Measurements from ENCODE around the gene CYTH4.

The CYTH4 gene

DNA sequence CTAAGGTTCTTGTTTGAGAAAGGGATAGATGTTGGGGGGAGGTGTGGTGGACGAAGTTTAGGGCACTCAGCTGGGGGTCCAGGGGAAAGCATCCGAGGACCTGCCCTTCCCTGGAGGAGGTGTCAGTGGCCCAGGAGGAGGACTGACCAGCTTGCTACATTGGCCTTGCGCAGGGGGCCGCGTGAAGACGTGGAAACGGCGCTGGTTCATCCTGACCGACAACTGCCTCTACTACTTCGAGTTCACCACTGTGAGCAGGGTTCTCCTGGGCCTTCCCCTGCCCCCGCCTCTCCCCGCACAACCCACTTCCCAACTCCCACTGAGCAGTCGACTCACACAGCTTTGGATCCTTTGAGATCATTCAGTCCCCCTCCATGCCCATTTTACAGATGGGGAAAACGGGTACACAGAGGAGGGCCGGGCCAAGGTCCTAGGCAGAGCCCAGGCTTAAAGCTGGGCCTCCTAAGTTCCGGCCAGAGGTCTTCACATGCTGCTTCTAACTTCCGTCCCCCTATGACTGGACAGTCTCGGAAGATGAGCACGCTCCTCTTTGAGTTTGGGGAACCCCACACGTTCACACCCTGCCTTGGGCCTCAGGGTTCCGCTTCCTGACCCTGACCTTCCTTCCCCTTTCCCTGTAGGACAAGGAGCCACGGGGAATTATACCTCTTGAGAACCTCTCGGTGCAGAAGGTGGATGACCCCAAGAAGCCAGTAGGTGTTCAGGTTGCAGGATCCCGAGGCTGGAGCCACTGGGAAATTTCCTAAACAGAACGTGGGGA is 28.7 kb downstream of the CYTH4 start:
- no peak for DNase-seq (ENCODE audit: low read depth)

DNA sequence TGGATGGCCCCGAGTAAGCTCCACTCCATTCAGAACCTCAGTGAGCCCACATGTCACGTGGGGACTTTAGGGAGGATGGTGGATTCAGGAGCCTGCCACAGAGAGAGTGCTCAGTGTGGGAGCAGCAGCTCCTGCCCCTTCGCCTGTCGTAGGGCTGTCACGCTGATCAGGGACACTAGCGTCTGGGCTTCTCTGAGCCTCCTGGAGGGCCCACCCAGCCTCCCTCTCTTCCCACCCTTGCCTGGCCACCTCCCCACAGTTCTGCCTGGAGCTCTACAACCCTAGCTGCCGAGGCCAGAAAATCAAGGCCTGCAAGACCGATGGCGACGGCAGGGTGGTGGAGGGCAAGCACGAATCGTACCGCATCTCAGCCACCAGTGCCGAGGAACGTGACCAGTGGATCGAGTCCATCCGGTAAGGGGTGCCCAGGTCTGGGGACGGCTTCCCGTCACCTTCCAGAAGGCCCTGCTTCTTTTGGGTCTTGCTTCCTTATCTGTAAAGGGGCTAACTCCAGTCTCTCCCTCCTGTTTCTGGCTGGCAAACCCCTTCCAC is 29.5 kb downstream of the CYTH4 start:
- no peak for DNase-seq (ENCODE audit: low read depth)

DNA sequence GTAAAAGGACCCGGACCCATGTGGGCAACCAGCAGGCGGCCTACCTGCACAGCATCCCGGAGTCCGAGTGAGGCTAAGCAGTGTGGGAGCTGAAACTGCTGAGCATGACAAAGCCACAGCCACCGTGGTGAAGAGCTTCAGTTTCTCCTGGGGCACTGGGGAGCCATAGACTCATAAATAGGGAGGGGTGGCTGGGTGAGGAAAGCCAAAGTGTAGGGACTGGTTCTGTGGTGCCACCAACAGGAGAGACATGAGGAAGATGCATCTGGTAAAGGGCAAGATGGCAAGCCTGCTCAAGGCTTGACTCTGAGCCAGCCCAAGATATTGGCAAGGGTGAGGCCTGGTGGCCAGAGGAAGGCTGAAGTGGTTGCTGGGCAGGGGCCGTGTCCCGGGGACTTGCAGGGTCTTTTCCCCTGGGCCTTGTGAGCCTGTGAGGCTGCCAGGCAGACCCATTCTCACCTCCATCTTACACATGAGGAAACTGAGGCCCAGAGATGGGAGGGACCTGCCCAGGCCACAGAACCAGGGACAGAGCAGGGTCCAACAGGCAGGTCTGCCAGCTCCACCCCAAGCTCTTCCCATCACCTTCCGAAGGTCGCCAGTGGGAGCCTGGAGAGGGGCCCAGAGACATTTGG is 30.4 kb downstream of the CYTH4 start:
- DNase-seq (ENCODE audit: low read depth), result no peak

DNA sequence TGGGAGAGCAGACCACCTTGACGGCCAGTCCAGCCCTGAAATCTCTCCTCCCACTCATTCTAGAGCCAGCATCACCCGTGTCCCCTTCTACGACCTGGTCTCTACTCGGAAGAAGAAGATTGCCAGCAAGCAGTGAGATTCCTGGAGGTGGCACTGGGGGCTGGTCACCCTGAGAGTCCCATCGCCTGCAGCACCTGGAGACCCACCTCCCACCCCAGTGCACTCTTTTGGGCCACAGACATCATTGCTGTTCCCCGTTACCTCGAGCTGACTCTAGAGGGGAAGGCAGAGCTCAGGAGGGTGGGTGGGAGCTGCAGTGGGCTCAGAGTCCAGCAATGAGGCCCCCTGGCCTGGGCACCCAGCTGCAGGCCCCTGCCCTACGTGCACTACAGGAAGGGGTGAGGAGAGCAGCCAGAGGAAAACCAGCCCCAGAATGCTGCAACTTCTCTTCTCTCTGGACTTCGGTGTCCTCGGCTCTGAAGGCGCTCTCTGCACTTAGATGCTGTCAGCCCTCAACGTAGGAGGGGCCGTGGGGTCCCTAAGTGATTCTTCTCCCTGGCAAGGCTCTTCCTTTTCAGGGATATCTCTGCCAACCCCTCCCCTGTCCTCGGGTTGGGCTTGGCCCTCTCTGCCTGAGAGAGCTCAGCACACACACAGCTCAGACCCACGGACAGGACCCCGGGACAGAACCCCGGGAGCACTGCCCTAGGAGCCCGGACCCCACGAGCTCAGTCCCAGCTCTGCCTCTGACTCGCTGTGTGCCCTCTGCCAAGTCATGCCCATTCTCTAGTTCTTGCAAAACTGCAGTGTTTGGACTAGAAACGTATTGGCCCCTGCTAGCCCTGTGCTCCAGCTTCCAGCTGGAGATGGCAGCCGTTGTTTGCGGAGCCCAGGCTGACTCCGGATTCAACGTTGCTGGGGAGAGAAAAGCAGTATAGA is 31.3 kb downstream of the CYTH4 start:
- DNase-seq (ENCODE audit: low read depth), result no peak

DNA sequence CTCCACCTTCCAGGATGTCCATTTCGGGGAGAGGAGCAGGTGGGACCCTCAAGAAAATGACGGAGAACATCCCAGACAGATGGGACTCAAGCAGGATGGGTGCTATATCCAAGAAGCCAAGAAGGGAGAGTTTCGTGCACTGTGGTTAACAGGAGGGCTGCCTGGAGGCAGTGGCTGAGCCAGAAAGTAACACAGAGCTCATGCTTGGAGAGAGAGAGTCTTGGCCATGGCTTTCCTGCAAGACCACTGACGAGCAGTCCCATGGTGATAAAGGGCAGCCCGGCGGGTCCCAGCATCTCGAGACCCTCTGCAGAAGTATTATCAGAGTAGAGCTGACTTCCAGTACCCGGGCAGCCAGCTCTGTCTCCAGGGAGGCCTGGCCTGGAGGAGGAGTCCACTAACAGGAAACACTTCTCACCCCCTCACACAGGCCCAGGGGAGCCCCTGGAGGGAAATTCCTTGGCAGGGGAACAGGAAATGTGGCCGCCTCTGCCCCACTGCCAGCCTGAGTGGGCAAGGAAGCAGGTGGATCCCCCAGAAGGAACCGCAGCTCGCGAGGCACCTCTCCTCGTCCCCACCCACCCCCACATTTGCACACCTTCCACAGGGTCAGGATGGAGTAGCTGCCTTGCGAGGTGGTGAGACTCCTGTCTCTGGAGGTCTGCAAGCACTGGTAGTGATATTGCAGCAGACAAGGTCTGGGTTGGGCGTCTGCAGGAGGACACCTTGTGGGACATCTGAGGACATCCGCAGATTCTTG is 32.2 kb downstream of the CYTH4 start:
- DNase-seq (ENCODE audit: low read depth), result no peak

DNA sequence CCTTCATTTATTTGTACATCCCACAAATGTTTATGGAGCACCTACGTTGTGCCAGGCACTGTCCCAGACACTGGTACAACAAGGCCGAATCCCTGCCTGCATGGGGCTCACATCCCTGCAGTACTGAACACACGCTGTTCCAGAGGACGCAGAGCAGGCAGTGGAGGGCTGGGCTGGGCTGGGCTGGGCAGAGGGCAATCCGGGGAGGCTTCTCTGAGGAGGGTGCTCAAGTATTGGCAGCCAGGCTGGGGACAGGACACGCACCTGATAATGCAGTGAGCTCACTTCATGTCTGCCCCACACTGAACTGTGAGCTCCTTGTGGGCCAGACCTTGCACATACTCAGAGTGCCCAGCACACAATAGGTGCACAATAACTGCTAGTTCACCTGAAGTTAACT is 34.1 kb downstream of the CYTH4 start:
- no peak for DNase-seq (ENCODE audit: low read depth)

DNA sequence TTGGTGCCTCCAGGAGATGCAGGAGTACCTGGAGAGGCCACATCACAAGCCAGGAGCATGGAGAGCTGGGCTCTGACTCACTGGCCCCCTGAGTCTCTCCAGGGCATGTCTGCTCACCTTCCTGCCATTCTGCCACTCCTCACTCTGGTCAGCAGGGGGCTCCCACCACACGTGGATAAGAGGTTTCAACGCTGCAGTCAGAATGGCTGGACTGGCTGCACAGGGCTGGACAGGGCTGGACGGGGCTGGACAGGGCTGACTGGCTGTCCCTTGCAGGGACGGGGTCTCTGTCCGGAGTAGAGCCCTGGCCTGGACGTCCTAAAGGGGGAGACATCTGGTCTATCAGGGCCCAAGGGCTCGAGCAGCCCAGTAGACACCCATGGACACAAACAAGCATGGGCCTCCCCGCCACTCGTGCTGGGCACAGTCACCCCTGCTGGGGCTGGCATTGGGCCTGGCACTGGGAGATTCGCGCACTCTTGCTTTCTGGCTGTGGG is 34.6 kb downstream of the CYTH4 start:
- no peak for DNase-seq (ENCODE audit: low read depth)

DNA sequence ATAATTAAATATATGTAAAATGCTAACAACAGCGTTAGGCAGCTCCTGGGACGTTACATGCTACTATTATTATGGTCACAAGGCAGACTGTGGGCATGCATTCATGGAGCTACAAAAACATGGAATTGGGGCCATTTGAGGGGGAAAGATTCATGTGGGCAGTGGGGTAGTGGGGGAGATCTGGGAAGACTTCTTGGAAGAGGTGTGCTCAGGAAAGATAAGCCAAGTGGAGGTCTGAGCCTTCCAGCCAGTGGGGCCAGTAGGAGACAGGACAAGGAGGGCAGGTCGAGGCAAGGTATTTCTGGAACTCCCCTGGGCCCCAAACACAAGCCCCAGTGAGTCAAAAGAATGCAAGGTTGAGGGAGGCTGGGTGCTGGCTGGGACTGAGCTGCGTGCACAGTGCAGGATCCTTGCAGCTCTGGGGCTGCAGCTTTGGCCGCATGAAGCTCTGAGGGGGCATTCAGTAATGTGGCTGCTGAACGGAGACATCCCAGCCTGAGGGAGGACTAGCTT is 35.4 kb downstream of the CYTH4 start:
- DNase-seq (ENCODE audit: low read depth), result no peak

DNA sequence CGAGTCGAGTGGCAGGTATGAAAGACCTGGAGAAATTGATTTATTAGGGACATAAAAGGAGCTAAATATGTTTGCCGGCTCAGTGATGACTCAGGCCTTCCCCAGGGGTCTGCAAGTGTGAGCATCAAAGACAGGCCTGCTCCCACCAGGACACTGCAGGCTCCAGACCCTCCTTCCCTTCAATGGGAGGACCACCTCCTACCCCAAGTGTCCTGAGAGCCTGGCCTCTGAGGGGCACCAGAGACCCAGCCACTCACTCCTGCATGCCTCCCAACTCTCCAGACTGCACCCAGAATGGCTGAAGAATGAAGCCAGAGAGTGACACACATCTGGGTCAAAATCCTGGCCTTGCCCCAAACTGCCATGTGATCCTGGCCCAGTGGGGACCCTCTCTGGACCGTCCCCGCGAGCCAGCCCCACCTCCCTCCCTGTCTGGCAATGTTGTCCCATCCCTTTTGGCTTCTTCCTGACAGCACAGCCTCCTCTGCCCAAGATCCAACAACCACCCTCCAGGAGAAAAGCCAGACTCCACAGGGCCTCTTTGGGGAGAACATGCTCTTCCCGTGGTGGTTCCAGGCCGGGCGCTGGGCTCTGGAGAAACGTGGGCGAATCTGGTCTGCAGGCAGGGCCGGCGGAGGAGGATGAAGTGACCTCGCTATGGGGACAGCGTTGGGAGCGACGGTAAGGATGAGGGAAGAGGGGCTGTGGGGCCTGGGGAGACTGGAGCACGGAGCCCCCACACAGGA is 36.2 kb downstream of the CYTH4 start:
- no peak for DNase-seq (ENCODE audit: low read depth)

DNA sequence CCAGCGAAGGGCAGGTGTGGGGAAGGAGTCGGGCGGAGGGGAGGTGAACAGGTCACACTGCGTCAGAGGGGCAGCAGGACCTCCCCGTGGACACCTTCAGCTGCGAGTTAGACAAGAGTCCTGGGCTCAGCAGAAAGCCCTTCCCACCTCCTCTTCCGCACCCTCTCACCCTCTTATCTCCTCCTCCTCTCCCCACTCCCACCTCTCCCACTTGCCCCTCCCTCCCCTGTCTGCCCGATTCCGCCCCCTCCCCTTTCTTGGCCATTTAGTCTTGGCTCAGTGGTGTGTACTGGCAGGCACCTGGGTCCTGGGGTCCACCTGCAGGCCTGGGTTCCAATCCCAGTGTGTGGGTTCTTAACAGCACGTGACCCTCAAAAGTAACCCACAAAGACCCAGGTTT is 37.2 kb downstream of the CYTH4 start:
- no peak for DNase-seq (ENCODE audit: low read depth)

DNA sequence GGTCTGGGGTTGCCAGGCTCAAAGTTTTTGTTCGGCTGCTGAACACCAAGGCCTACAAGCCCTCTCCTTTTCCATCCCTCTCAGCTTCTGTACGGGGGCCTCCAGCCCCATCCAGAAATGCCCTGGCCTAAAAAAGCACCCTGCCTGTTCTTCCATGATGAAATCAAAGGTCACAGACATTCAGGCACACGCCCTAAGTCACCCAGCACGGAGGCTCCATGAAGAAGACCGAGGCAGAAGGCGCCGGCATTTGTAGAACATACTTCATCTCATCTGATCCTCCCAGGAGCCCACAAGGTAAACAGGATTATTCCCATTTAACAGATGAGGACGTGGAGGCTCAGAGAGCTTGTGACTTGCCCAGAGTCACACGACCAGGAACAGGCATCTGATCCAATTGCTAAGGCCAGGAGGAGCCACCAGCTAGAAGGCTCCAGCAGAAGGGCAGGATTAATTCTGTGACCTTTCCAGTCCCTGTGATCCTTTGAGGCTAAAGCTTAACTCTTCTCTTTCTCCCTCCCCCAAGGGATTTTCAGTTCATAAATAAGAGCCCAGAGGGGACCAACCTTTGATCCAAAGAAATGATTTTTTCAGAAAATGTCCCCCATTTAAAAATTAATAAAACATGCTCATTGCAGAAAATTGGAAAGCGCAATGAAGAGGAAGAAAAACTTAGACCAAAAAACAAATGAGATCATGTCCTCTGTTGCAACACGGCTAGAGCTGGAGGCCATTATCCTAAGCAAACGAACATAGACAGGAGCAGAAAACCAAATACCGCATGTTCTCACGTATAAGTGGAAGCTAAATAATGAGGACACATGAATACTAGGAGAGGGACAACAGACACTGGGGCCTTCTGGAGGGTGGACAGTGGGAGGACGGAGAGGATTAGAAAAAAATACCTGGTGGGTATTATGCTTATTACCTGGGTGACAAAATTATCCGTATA is 38.7 kb downstream of the CYTH4 start:
- DNase-seq (ENCODE audit: low read depth), result no peak

DNA sequence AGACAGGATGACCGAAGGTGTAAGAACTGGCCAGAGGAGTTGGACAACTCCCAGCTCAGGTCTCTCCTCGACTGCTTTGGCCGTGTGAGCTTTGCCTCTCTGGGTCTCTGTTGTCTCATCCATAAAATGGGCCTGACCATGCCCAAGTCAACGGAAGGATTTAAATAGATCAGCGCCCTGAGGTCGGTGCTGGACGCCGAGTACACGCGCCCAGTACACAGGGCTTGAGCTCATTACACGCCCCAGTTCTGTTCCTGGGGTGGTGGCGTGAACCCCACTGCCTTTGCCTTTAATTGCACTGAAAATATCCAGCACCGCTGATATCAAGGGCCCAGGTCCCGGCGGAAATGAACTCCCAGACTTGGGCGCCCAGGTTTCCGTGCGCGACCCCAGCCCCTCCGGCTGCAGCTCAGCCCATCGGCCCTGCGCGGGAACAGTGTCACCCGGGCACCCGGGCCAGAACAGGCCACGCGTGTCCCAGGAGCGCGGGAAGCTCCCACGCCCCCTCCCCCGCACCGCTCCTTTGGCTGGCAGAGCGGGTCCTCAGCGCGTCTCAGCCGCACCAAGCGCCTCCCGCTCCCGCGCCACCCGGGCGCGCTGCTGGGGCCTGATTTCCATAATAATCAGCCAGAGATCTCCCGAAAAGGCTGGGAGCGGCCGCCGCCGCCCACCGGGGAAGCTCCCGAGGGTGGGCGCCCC is 42.2 kb downstream of the CYTH4 start:
- DNase-seq (ENCODE audit: low read depth), result no peak

DNA sequence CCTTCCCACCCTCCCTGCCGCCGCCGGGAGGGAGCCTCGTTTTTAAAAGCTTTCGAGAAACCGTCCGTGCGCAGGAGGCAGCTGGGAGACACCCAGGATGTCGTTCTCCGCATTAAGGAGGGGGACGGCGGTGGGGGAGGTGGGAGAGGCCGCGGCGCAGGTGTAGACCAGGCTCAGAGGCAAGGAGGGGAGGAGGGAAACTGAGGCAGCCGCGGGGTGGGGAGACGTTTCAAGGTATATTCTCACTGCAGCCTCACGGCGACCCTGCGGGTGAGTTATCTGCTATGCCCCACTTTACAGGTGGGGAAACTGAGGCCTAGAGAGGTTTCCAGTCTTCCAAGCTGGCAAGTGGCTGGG is 42.7 kb downstream of the CYTH4 start:
- no peak for DNase-seq (ENCODE audit: low read depth)

DNA sequence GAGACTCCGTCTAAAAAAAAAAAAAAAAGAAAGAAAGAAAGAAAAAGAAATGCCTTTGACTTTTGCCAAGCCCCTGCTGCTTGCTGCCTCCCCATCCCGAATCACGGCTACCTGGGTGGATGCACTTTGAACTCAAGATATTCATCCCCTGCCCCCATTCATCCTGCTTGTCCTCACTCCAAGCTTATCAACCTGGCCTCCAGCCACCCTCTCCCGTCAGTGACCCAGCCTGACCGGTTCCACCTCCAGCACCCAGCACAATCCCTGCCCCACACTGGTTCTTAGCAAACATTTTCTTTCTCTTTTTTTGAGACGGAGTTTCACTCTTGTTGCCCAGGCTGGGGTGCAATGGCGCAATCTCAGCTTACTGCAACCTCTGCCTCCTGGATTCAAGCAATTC is 44.4 kb downstream of the CYTH4 start:
- no peak for DNase-seq (ENCODE audit: low read depth)

DNA sequence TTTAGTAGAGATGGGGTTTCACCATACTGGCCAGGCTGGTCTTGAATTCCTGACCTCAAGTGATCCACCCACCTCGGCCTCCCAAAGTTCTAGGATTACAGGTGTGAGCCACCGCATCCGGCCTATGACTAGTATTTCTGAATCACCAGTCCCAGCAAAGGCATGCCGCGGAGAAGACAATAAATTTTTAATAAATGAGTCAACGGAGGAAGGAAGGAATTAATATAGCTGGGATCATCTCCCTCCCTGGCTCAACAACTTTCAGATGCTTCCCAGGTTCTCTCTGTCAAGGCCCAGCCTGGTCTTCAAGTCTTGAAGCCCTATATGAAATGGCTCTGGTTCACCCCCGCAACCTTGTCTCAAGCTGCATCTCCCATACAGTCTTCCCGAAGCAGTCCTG is 45.7 kb downstream of the CYTH4 start:
- DNase-seq (ENCODE audit: low read depth), result peak; percentile 76

DNA sequence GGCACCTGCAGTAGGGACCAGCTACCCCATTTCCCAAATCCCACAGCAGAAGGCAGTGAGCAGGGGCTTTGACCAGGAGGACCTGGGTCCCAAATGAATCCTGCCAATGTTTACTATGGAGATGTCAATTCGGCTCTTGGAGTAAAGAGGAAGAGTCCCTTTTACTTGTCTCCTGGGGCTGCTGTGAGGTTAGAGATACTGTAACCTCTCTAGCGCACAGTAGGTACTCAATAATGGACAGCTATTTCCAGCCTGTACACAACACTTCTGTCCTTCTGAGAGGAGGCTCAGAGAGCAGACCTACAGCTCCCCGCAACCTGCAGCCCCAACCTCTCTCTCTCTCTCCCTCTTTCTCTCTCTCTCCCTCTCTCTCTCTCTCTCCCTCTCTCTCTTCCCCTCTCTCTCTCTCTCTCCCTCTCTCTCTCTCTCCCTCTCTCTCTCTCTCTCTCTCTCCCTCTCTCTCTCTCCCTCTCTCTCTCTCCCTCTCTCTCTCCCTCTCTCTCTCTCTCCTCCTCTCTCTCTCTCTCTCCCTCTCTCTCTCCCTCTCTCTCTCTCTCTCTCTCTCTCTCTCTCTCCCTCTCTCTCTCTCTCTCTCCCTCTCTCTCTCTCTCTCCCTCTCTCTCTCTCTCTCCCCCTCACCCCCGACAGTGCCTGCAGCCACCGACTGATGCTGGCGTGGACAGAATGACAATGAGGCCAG is 46.4 kb downstream of the CYTH4 start:
- DNase-seq (ENCODE audit: low read depth), result peak; percentile 14

DNA sequence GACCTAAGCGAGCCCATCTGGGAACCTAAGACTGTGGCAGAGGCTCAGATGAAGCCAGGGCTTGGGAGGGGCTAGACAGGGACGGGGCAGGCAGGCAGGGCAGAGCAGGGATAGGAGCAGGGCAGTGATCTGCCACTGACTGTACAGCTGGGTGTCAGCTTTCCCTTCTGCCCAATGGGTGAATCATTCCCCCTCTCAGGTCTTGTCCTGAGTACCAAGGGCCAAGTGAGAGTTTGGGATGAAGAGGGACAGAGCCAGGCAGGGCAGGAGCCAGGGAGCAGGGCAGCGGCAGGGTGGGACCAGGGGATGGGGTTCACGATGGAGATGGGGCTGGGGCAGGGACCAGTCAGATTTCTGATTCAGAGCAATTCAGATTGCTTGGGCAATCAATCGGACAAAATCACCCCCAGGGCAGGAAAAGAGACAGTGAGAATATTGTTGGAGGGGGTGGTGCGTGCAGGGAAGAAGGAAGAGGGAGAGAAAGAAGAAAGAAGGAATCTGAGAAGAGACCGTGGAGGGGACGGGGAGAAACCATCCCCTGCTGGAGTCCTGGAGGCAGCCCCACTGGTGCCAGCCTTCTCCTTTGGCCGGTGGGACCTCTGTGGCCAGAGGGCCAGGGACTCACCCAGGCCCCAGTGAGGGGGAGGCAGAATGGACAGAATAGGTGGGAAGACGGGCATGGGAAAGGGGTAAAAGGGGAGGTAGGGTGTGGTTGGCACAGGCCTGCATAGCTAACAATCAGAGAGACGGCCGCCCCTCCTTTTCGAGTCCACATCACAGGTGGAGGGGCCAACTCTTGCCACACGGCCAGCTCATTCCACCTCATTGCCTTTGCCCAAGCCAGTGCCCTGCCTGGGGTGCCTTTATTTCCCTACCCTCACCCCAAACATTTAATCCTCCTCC is 47.2 kb downstream of the CYTH4 start:
- peak; percentile 19 for DNase-seq (ENCODE audit: low read depth)

Measured in HS-27A (cell line).